Activated T-cell treated with anti-CD3 and anti-CD28 coated beads for 24 hours (primary cell): ENCODE data around the gene TAS1R3.
"Not testable (repeated sequence)": the region's sequence is repeated elsewhere in the genome, so short reads cannot be mapped to it uniquely, and the experiment has no call there.

ENCODE experiments used
- DNase-seq: peaks from one replicate; pipeline ENCODE4 v3.0.0-alpha.2; 2020; ENCODE audit warnings: low read depth

TAS1R3 gene

DNA sequence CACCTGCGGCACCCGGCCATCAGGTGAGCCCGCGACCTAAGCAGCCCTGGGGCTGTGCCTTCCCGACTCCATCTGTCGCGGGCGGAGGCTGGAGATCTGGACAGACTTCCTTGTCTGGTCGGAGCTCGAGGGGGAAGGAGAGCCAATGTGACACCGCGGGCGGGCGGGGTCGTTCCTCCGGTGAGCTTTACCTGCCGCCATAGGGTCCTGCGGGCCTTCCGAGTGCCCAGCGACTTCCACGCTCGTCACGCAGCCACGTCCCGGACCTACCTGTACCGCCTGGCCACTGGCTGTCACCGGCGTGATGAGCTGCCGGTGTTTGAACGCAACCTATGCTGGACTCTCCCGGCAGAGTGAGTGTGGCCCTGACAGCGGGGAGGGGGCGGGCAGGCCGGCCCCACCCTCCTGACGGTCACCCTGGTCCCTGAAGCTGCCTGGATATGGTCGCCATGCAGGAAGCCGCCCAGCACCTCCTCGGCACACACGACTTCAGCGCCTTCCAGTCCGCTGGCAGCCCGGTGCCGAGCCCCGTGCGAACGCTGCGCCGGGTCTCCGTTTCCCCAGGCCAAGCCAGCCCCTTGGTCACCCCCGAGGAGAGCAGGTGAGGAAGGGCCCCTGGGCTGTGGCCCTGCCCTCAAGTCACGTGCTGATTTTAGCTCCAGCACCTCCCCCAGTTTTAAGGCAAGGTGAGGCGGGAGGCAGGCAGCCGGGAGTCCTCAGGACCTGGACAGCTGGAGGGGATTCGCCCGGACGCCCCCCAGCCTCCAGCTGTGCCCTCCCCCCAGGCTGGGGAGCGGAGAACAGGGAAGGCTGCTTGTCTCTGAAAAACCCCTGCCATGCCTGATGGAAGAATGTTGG, 21.6 kb upstream of the TAS1R3 start:
- no peak for DNase-seq

DNA sequence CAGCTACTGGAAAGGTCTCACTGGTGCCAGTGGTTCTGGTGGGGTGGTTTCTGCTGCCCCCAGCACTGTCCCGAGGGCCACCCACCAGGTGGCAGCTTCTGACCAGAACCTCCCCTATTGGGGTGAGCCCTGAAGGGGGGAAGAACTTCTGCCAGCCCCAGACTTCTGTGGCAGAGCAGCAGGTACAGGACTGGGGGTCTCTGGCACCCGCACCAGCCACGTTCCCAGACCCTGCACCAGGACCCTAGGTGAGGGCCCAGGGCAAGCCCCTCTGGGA, 21.0 kb upstream of the TAS1R3 start:
- DNase-seq, result no peak

DNA sequence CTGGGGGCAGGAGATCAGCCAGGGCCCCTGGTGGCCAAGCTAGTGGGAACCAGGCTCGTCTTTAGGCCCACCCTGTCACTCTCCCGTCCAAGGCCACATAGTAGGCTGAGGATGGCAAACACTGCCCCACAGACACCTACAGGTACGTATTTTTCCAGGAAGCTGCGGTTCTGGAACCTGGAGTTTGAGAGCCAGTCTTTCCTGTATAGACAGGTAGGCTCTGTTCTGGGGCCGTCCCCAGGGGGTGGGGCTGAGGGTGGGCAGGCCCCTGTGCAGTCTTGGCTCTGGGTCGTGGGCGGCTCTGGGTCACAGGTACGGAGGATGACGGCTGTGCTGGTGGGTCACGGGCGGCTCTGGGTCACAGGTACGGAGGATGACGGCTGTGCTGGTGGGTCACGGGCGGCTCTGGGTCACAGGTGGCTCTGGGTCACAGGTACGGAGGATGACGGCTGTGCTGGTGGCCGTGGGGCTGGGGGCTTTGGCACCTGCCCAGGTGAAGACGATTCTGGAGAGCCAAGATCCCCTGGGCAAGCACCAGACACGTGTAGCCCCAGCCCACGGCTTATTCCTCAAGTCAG, 20.5 kb upstream of the TAS1R3 start:
- DNase-seq, result no peak

DNA sequence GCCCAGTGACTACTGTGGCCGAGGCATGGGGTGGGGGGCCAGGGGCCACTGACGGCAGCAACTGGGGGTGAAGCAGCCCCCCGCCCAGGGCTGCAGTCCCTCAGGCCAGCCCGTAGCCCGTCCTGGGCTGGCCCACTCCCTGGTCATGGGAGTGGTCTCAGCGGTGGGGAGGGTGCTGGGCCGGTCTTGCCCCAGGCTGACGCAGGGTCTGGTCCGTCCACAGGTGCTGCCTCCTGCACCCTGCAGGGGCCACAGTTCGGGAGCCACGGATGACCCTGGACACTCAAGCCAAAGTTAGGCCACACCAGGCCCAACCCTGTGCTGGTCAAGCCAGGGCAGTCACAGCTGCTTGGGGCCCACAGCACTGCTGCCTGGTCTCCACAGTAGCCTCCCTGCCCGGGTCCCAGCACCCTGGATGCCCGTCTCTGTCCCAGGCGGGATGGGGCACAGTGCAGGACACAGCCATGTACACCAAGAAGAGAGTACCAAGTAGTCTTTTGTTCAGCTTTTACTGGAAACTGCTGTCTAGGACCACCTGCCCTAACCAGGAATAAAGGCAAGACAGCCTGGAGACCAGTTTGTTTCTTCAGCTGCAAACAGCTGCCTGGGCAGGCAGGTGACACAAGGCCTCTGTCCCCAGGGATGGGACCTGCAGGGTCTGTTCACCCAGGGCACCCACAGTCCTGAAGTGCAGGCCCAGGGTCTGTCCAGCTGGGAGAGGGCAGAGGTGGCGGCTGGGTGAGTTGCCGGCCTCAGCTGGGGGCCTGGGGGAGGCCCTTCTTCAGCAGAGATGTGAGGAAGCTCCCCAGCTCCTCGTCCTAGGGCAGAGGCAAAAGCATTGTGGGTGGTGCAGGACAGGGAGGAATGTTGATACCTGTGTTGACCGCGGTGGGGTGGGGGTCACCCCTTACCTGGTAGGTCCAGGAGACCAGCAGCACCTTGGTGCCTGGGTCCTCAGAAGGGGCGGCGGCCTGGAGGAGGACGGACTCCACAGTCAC, 19.7 kb upstream of the TAS1R3 start:
- no peak for DNase-seq

DNA sequence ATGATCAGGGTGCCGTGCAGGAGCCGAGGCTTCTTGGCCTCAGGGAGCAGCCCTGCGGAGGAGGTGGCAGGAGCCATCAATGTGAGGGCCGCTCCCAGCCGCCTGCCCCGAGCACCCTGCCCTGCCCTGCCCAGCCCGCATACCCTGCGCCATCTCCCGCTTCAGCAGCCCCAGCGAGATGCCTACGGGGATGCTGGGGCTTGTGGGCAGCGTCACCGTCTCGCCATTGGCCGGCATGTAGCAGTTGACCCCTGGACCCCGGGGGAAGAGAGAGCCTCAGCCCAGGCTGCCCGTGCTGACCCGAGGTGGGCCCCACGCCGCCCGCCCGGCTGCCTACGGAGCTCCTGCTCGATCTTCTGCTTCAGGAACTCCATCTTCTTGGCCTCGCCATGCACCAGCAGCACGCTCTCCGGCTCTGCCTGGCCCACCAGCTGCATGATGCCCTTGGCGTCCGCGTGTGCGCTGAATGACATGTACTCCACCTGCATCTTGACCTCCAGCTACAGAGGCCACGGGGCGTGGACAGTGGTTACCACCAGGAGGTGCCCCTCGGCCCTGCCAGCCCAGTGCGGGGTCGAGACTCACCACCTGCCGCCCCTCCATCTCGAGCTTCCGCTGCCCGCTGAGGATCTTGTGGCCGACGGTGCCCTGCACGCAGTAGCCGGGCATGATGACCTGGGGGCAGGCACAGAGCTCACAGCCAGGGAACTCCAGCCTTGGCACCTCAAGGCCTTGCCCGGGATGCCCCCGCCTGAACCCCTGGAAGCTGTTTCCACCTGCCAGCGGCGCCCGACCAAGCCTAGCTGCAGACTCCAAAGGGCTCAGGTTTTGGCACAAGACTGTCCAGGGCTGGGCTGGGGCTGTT, 18.4 kb upstream of the TAS1R3 start:
- DNase-seq, result no peak

DNA sequence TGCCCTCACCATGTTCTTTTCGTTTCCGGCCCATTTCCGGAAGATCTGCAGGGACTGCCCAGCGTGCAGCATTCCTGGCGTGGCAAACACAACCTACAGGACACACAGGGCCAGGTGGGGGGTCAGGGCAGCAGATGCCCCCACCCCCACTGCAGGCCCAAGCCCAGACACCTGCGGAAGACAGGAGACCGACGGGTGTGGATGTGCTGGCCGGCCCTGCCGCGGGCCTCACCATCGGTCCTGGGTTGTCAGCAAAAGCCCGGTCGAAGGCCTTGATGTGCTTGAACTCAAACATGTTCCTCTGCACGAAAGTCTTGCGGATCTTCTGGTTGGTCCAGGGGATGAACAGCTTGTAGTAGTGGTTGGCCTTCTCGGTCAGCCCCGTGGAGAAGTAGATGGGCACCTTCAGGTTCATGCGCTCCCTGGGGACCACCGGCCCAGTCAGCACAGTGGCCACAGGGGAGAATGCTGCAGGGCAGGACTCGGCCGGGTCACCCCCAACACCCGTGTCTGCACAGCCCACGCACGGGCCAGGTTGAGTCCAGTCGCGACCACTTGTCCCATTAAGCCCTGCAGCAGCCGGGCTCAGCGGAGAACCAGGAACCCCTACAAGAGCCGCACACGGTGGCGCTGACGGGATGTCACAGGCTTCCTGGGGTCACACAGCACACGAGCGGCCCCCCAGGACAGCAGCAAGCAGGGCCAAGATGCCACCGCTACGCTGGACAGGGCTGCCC, 17.4 kb upstream of the TAS1R3 start:
- DNase-seq, result no peak

DNA sequence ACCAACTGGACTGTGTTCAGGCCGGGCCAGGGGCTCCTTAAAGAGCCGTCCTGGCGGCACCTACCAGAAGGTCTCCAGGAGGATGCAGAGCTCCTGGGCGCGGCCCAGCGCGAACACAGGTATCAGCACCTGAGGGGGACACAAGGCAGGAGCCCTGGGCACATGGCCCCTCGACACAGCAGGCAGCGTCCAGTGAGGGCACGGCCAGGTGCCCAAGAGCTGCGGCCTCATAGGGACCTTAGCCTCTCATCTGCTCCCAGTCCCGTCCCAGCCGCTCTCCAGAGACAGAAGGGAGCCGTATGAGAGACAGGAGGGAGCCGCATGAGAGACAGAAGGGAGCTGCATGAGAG, 16.9 kb upstream of the TAS1R3 start:
- DNase-seq, result no peak

DNA sequence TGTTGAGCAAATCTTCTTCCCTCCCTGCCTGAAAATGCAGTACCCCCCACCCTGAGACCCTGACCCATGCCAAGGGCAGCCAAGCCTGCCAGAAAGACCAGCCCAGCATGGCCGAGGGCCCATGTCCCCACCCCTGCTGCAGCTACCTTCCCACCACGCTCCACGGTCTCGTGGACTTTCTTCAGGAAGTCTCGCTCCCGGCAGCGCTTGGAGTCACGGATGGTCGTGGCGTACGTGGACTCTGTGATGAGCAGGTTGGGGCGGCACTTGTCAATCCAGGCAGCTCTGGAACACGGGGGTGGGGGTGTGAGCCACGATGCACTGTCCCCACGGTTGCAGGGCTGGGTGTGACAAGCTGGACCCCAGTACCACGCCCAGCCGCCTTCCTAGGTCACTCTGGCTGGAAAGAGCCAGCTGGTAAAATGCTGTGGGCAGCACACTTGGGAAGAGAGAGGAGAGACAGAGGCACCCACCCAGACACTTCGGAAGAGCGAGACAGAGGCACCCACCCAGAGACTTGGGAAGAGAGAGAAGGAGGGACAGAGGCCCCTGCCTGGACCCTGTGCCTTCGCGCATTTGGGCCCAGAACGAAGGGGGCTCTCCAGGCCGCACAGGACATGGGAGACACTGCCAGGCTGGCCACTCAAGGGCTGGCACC, 16.3 kb upstream of the TAS1R3 start:
- DNase-seq, result no peak

DNA sequence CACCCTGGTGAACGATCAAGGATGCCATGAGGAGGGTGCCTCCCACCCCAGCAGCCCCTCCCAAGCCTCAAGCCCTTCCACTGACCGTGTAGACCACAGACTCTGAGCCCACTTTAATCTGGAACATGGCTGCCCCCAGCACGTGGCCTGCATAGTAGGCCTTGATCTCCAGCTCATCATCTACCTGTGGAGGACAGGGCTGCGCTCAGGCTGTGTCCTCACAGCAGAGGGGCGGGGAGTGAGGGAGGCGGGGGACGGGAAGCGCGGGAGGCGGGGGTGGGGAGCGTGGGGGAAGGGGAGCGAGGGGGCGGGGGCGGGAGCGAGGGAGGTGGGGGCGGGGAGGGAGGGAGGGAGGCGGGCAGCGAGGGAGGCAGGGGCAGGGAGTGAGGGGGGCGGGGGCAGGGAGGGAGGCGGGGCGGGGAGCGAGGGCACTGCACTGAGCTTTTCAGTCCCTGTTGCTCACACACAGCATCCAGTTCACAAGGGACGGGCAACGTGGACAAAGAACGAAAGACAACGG, 15.6 kb upstream of the TAS1R3 start:
- no peak for DNase-seq

DNA sequence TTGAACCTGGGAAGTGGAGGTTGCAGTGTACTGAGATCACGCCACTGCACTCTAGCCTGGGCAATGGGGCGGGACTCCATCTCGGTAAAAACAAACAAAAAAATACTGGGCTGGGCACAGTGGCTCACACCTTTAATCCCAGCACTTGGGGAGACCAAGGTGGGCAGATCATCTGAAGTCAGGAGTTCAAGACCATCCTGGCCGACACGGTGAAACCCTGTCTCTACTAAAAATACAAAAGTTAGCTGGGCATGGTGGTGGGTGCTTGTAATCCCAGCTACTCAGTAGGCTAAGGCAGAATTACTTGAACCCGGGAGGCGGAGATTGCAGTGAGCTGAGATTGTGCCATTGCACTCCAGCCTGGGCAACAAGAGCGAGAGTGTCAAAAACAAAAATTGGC, 14.9 kb upstream of the TAS1R3 start:
- DNase-seq, result not testable (repeated sequence)

DNA sequence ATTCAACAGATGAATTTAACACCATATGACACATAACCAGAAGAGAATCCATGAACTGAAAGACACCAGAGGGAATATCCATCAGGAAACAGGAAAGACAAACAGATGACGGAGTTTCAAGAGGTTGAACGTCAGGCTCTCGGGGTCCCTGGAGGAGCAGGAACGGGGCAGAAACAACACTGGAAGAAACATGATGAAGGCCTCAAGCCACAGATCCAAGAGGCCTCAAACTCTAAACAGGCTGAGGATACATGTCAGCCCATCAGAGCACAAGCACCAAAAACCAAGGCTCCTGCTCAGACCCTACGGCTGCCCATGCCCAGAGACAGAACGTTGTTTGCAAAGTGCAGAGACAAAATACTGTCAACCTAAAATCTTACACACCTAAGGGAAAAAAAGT, 13.7 kb upstream of the TAS1R3 start:
- no peak for DNase-seq

DNA sequence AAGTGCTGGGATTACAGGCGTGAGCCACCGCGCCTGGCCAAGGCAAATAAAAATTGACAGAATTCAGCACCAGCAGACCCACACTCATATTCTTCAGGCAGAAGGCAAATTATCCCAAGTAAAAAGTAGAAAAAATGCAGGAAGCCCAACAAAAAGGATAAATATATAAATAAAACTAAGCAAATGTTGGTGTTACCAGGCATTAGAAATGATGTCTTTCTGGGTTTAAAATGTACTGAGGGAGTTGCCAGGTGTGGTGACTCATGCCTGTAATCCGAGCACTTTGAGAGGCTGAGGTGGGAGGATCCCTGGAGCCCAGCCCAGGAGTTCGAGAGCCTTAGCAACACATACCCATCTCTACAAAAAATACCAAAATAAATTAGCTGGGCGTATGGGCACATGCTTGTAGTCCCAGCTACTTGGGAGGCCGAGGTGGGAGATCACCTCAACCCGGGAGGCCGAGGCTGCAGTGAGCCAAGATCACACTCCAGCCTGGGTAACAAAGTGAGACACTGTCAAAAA, 12.9 kb upstream of the TAS1R3 start:
- DNase-seq, result no peak

DNA sequence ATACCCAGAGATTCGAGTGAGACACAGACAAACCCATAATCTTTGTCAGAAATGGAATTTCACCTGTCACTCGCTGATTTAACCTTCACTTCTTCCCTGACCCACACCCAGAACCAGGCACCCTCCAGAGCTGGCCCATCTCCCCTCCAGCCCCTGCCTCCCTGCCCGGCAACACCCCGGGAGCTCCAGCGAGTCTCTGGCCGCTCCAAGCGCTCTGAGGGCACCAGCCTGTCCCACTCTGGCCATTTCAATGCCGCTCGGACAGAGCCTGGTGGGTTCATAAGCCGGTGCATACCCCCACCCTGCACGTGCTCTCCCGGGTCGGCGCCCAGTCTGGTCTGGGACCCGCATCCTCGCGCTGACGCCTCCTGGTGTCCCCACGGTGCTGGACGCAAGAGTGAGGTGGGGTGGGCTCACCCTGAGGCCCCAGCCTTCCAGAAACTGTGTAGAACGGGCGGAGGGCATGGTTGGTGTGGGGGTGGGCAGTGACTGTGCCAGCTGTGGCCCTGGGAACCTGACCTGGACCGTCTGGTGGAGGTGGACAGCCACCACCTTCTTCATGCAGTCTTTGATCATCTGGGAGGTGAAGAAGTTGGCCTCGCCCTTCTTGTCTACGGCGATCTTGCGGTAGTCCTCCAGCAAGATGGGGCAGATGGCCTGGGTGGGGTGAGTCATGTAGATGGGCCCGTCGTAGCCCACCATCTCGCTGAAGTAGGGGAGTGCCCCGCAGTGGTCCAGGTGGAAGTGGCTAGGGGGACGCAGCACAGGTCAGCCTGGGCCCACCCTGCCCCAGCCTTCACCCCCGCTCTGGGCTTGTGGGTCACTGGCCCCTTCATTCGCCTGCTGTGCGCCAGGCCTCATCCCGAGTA, 12.1 kb upstream of the TAS1R3 start:
- DNase-seq, result no peak

DNA sequence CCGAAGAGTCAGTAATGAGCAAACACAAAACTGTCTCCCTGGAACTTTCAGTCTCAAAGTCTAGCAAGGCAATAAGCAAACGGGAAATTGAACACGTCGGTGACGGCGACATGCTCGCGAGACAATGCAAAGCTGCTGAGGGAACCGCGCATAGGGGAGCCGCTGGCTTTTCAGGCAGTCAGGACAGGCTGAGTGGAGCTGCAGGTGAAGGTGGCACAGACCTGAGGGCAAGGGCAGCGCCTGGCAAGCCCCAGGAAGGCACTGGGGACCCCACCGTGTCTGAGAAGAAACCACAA, 11.5 kb upstream of the TAS1R3 start:
- no peak for DNase-seq

DNA sequence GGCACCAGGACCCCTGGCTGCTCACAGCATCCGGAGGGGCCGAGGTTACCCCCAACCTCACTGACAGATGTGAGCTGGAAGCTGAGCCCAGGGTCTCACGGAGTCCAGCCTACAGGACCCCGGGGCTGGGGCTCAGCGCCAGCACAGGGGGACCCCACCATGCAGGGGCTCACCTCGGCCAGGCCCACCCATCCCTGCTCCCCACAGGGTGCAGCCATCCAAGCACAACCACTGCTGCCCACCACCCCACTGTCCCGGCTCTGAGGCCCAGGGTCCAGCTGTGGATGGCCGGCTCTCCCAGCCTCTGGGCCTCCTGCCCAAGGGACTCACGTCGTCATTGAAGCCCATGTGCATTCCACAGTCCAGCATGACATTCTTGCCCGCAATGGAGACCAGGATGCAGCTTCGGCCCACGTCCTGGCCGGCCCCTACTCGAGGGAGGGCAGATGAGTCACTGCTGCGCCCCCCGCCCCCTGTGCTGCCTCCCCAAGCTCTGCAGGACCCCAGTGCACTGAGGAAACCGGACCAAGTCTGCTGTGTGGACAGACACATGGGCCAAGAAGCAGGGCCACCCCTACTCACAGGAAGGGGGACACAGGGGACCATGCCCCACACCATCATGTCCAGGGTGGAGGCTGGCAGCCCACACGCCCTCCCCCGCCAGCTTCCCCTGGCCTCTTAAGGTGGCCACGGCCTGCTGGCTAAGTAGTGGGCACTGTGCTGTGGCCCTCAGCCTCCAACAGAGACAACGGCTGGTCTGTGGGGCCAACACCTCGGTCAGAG, 10.2 kb upstream of the TAS1R3 start:
- no peak for DNase-seq

DNA sequence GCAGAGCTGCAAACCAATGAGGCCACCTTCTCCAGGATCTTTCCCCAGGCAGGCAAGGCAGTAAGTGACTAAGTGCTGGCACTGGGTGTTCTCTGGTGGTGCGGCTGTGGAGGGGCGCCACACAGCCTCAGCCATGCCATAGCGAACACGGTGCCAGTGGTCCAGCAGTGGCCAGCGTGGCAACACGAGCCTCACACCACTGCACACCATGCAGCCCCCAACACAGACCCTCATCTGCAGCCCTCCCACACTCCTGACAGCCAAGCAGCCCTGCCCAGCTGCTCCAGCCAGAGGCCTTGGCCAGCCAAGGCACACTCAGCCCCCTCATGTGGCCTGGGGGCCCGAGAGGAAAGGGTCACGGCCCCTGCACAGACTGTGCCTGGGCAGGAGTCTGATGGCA, 9.6 kb upstream of the TAS1R3 start:
- DNase-seq, result no peak

DNA sequence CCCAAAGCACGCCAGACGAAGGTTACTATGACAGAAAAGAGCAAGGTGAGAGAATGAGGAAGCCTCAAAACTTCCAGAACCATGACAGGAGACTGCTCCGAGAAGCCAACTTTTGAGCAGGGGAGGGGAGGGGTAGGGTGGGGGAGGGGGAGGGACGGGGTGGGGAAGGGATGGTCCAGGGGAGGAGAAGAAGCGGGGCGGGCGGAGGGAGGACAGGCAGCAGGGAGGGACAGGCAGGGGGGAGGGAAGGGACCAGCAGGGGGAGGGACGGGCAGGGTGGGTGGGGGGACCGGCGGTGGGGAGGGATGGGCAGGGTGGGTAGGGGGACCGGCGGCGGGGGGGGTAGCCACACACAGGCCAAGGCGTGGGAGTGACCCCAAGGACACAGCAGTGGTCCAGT, 8.7 kb upstream of the TAS1R3 start:
- DNase-seq, result no peak

DNA sequence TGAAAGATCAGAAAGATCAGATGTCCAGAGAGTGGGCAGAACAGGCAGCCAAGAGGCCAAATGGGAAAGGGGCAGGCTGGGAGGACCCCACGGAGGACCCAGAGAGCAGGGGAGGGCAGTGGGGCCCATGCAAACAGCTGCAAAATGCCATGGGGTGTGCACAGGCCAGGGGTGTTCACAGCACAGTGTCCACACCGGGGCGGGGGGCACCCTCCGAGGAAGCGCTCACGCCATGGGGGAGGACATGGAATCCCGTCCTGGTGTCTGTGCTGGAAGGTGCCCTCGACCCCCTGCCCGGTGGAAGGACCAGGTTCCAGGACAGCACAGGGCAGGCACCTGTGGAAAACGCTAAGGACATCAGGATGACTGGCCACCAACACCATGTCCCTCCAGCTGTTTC, 8.1 kb upstream of the TAS1R3 start:
- DNase-seq, result no peak

DNA sequence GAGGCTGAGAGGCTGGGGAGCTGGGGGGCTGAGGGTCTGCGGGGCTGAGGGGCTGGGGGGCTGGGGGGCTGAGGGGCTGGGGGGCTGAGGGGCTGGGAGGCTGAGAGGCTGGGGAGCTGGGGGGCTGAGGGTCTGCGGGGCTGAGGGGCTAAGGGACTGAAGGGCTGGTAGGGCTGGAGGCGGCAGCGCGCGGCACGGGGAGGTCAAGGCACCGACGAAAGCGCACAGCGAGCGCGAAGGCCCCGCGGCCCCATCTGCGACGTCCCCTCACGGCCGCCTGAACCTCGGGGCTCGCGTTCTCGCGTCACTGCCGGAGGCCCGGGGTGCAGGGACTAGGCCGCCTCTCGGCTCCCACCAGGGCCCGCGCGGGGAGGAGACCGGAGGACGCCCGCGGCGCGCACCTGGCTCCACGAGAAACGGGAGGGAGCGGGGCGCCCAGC, 7.0 kb upstream of the TAS1R3 start:
- no peak for DNase-seq
